Esophagus squamous epithelium (tissue), 4 donors: ENCODE data around the gene ANAPC13.

Experiments used
- POLR2A ChIP-seq, 4 donors: fragments of 450-650 bp; IDR thresholded peaks; one replicate each; pipeline ENCODE4 v1.6.1; 2017; ENCODE audit warnings: antibody characterized with exemption in 4 of 4, mild to moderate bottlenecking in 4 of 4, moderate library complexity in 3 of 4
- TF ChIP-seq, protein P1 (sequence below), 6 experiments: fragments of 450-650 bp in 4 of 6; fragments of 200-600 bp in 2 of 6; sonication (generic) in 2 of 6; IDR thresholded peaks; one replicate each; pipeline ENCODE4 v1.5.1; 2016 to 2019; ENCODE audit warnings: antibody characterized with exemption in 6 of 6, mild to moderate bottlenecking in 4 of 6, moderate library complexity in 4 of 6

- TF ChIP-seq, protein P1, sequence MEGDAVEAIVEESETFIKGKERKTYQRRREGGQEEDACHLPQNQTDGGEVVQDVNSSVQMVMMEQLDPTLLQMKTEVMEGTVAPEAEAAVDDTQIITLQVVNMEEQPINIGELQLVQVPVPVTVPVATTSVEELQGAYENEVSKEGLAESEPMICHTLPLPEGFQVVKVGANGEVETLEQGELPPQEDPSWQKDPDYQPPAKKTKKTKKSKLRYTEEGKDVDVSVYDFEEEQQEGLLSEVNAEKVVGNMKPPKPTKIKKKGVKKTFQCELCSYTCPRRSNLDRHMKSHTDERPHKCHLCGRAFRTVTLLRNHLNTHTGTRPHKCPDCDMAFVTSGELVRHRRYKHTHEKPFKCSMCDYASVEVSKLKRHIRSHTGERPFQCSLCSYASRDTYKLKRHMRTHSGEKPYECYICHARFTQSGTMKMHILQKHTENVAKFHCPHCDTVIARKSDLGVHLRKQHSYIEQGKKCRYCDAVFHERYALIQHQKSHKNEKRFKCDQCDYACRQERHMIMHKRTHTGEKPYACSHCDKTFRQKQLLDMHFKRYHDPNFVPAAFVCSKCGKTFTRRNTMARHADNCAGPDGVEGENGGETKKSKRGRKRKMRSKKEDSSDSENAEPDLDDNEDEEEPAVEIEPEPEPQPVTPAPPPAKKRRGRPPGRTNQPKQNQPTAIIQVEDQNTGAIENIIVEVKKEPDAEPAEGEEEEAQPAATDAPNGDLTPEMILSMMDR (IDR thresholded peaks at IDR 0.05): no peak
- no peak for TF ChIP-seq POLR2A (IDR thresholded peaks at IDR 0.05)
Measured at GRCh38 chr3:134441321-134441720, 44.5 kb downstream of the ANAPC13 start.
